Type B pancreatic cell (in vitro differentiated cells): ENCODE results near the gene PEX7. TPM values are rescaled to one million over a fixed set of nuclear protein-coding genes. Genes with fewer than 3 reads are reported as not detected.
"Not testable (repeated sequence)": the region's sequence is repeated elsewhere in the genome, so short reads cannot be mapped to it uniquely, and the experiment has no call there.

ENCODE experiments used
- DNase-seq: peaks from one replicate; pipeline ENCODE4 v3.0.0; 2021; ENCODE audit warnings: mixed read lengths; ENCODE audit not compliant: unreplicated experiment; ENCODE audit errors: extremely low spot score
- H3K27ac Mint-ChIP-seq: 2 replicates; pipeline ENCODE4 v1.8.0; 2021; ENCODE audit warnings: mild to moderate bottlenecking, mixed read lengths
- H3K27me3 Mint-ChIP-seq: 2 replicates; pipeline ENCODE4 v1.8.0; 2021; ENCODE audit warnings: mixed read lengths
- H3K36me3 Mint-ChIP-seq: 2 replicates; pipeline ENCODE4 v1.8.0; 2021; ENCODE audit warnings: mixed read lengths
- H3K4me1 Mint-ChIP-seq: one replicate; pipeline ENCODE4 v1.8.0; 2021; ENCODE audit warnings: mixed read lengths; ENCODE audit not compliant: unreplicated experiment
- H3K4me3 Mint-ChIP-seq: 2 replicates; pipeline ENCODE4 v1.8.0; 2021; ENCODE audit warnings: mild to moderate bottlenecking, mixed read lengths
- H3K9me3 Mint-ChIP-seq: 2 replicates; pipeline ENCODE4 v1.8.0; 2021; ENCODE audit warnings: mixed read lengths
- CTCF ChIP-seq: fragments of 200-600 bp; sonication (generic); conservative IDR thresholded peaks from 2 replicates; pipeline ENCODE4 v1.5.0; 2021; ENCODE audit warnings: antibody characterized with exemption, mild to moderate bottlenecking
- total RNA-seq: library from RNA; stranded (reverse); gene quantifications from 2 replicates; pipeline ENCODE4 v1.2.1, GENCODE V29; 2021; ENCODE audit warnings: low replicate concordance

PEX7 gene
- total RNA-seq, 1 donor from 2014 or later = 5.4 TPM

GRCh38 chr6:136812174-136812573, 10.2 kb upstream of the PEX7 start:
- DNase-seq = no peak
- peaks cover 5% of the 10 kb centered on the region for H3K27me3 Mint-ChIP-seq
- no peaks in the 10 kb centered on the region for H3K36me3 Mint-ChIP-seq
- no peaks in the 10 kb centered on the region for H3K9me3 Mint-ChIP-seq
- no peak for TF ChIP-seq CTCF
- H3K27ac Mint-ChIP-seq = no peak overlapping the region
- H3K4me3 Mint-ChIP-seq = no peak overlapping the region
- H3K4me1 Mint-ChIP-seq = no peaks in the 10 kb centered on the region

GRCh38 chr6:136815608-136816007, 6.8 kb upstream of the PEX7 start:
- H3K27me3 Mint-ChIP-seq, H3K4me1 Mint-ChIP-seq, H3K9me3 Mint-ChIP-seq, H3K36me3 Mint-ChIP-seq, H3K4me3 Mint-ChIP-seq, DNase-seq, H3K27ac Mint-ChIP-seq: not testable (repeated sequence)

- Mint-ChIP-seq H3K9me3 (no peaks in the 10 kb centered on the region), H3K27me3 (peaks cover 9% of the 10 kb centered on the region), H3K36me3 (no peaks in the 10 kb centered on the region), H3K27ac (no peak overlapping the region), H3K4me1 (no peaks in the 10 kb centered on the region), H3K4me3 (no peak overlapping the region)
- no peak for TF ChIP-seq CTCF
- DNase-seq = no peak
These were observed 5.7 kb upstream of the PEX7 start for GRCh38 chr6:136816656-136817055.

GRCh38 chr6:136820561-136820960, 1.8 kb upstream of the PEX7 start:
- peaks cover 6% of the 10 kb centered on the region for H3K4me1 Mint-ChIP-seq
- no peak for DNase-seq
- H3K4me3 Mint-ChIP-seq = no peak overlapping the region
- no peak overlapping the region for H3K27ac Mint-ChIP-seq
- H3K9me3 Mint-ChIP-seq = no peaks in the 10 kb centered on the region
- no peak for TF ChIP-seq CTCF
- peaks cover 9% of the 10 kb centered on the region for H3K27me3 Mint-ChIP-seq
- peaks cover 7% of the 10 kb centered on the region for H3K36me3 Mint-ChIP-seq

- Mint-ChIP-seq H3K9me3 (no peaks in the 10 kb centered on the region), H3K27me3 (peaks cover 6% of the 10 kb centered on the region), H3K36me3 (peaks cover 17% of the 10 kb centered on the region), H3K27ac (peak overlapping the region; percentile 94), H3K4me1 (peaks cover 6% of the 10 kb centered on the region), H3K4me3 (peak overlapping the region; percentile 94)
- DNase-seq = no peak
- no peak for TF ChIP-seq CTCF
These were observed 381 bp upstream of the PEX7 start for GRCh38 chr6:136822046-136822375.

GRCh38 chr6:136823128-136823660, 802 bp downstream of the PEX7 start:
- no peak for TF ChIP-seq CTCF
- peak overlapping the region; percentile 92 for H3K4me3 Mint-ChIP-seq
- no peak for DNase-seq
- H3K27ac Mint-ChIP-seq = peak overlapping the region; percentile 86
- H3K9me3 Mint-ChIP-seq = no peaks in the 10 kb centered on the region
- H3K4me1 Mint-ChIP-seq = peaks cover 6% of the 10 kb centered on the region
- peaks cover 20% of the 10 kb centered on the region for H3K36me3 Mint-ChIP-seq
- H3K27me3 Mint-ChIP-seq = no peaks in the 10 kb centered on the region
